RWPE1 (cell line): Measurements from ENCODE around the gene PLA2G2A.

Experiments used
- CTCF ChIA-PET: fragments of 350-600 bp; sonication (Branson Sonifier 250); formaldehyde crosslinking; extraction: SDS; loops from one replicate; lab custom pipeline; 2021; lab: Yijun Ruan, JAX
- POLR2A ChIA-PET: fragments of 400-600 bp; formaldehyde crosslinking; extraction: SDS; loops from one replicate; lab custom pipeline; 2020; ENCODE audit warnings: antibody characterized with exemption; ENCODE audit not compliant: low non-redundant PET; lab: Yijun Ruan, JAX
- DNase-seq: peaks from one replicate; pipeline ENCODE4 v3.0.0; 2012; ENCODE audit warnings: low spot score
- H3K27ac ChIP-seq: fragments of 450-650 bp; 2 replicates; pipeline ENCODE4 v1.5.1; 2017
- TF ChIP-seq, protein P1 (sequence below): fragments of 450-650 bp; conservative IDR thresholded peaks from 2 replicates; pipeline ENCODE4 v1.5.1; 2017; ENCODE audit warnings: low read depth, mild to moderate bottlenecking

Gene PLA2G2A

GRCh38 chr1:19963636-19964035, 15.8 kb downstream of the PLA2G2A start:
- no peak for DNase-seq
- no peak overlapping the region for H3K27ac ChIP-seq
- ChIA-PET POLR2A (no interaction called here), CTCF (no interaction called here)
- TF ChIP-seq, protein P1, sequence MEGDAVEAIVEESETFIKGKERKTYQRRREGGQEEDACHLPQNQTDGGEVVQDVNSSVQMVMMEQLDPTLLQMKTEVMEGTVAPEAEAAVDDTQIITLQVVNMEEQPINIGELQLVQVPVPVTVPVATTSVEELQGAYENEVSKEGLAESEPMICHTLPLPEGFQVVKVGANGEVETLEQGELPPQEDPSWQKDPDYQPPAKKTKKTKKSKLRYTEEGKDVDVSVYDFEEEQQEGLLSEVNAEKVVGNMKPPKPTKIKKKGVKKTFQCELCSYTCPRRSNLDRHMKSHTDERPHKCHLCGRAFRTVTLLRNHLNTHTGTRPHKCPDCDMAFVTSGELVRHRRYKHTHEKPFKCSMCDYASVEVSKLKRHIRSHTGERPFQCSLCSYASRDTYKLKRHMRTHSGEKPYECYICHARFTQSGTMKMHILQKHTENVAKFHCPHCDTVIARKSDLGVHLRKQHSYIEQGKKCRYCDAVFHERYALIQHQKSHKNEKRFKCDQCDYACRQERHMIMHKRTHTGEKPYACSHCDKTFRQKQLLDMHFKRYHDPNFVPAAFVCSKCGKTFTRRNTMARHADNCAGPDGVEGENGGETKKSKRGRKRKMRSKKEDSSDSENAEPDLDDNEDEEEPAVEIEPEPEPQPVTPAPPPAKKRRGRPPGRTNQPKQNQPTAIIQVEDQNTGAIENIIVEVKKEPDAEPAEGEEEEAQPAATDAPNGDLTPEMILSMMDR, result no peak

GRCh38 chr1:19960591-19960990, 18.8 kb downstream of the PLA2G2A start:
- H3K27ac ChIP-seq, result no peak overlapping the region
- DNase-seq, result no peak
- TF ChIP-seq, protein P1, result no peak
- POLR2A ChIA-PET, result no interaction called here
- CTCF ChIA-PET, result no interaction called here

DNA sequence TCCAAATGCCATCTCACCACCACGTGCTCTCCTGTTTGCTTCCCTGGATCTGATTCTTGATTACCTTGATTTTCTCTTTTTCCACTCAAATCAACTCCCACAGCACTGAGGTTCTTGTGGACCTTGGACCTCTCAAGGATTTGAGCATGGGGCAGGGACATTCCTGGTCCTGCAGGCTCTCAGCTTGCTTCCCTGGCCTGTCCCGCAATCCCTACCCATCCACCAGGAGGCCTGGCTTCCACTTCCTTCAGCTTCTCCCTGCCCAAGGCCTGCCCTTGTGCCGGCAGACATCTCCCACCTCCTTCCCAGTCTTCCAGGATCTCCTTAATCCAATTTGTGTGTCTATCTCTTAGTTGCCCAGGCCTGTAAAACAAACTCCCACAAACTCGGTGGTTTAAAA, 21.6 kb downstream of the PLA2G2A start:
- TF ChIP-seq, protein P1, result no peak
- DNase-seq, result no peak
- H3K27ac ChIP-seq, result no peak overlapping the region
- POLR2A ChIA-PET, result no interaction called here
- CTCF ChIA-PET, result no interaction called here

- H3K27ac ChIP-seq, result no peak overlapping the region
- DNase-seq, result no peak
- ChIA-PET CTCF (interaction anchor here (0.6 kb wide), 1 partner anchor 261 kb away, joined by 3 read pairs; no protein-coding TSS in a partner anchor), POLR2A (interaction anchor here (0.5 kb wide), 1 partner anchor 198 kb away, joined by 4 read pairs; no protein-coding TSS in a partner anchor)
- TF ChIP-seq, protein P1, result no peak
Measured at GRCh38 chr1:19955534-19956170, 23.8 kb downstream of the PLA2G2A start.

DNA sequence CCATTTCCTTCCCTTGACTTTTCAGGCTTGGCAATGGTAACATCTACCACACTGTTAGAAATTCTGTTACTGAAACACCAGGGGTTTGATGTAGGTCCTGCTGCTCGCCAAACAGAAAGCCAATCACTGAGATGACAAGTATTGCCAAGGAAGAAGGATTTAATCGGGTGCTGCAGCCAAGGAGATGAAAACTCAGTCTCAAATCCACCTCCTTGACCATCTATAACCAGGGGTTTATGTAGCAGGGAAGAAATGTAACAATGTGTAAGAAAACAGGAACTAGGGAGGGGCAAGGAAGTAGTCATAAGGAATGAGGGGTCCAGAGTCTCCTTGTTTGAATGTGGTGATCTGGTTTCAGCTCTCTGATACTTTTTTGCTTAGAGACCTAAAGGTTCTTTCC, 25.4 kb downstream of the PLA2G2A start:
- ChIA-PET POLR2A (no interaction called here), CTCF (no interaction called here)
- TF ChIP-seq, protein P1, result no peak
- no peak for DNase-seq
- no peak overlapping the region for H3K27ac ChIP-seq

- CTCF ChIA-PET, result no interaction called here
- no peak overlapping the region for H3K27ac ChIP-seq
- TF ChIP-seq, protein P1, result no peak
- DNase-seq, result peak; percentile 85
- POLR2A ChIA-PET, result interaction anchor here (0.5 kb wide), 1 partner anchor 218 kb away, joined by 3 read pairs; no protein-coding TSS in a partner anchor
Measured at GRCh38 chr1:19949016-19949415, 30.4 kb downstream of the PLA2G2A start.
